22Rv1 (cell line): ENCODE measurements around the gene UQCC5.

Experiments used
- CTCF ChIP-seq: fragments of 450-650 bp; IDR thresholded peaks from 2 replicates; pipeline ENCODE4 v1.5.1; 2017; ENCODE audit warnings: mild to moderate bottlenecking
- ZFX ChIP-seq: fragments of 450-650 bp; IDR thresholded peaks from 2 replicates; pipeline ENCODE4 v1.6.1; 2017; ENCODE audit warnings: antibody characterized with exemption, borderline replicate concordance

GRCh38 chr3:52516509-52517195 is 19.8 kb upstream of the UQCC5 start:
- TF ChIP-seq CTCF (no peak), ZFX (no peak)
